A673 (cell line): ENCODE measurements around the gene CDT1. TPM values are rescaled to one million over a fixed set of nuclear protein-coding genes. Genes with fewer than 3 reads are reported as not detected.

Experiments
- BruUV-seq: library from RNA; stranded (reverse); fragments of 400-500 nt; replicated peaks from 2 replicates; lab custom pipeline; 2021; lab: Mats Ljungman, UMichigan
- CTCF ChIA-PET: fragments of 300-600 bp; sonication (Branson Sonifier 250); formaldehyde crosslinking; loops from one replicate; lab custom pipeline; 2022; ENCODE audit warnings: antibody characterized with exemption; lab: Charles Lee
- POLR2A ChIA-PET: fragments of 300-600 bp; sonication (Branson Sonifier 250); formaldehyde crosslinking; loops from one replicate; lab custom pipeline; 2022; ENCODE audit warnings: antibody characterized with exemption; ENCODE audit not compliant: low non-redundant PET; lab: Charles Lee
- DNase-seq: peaks from one replicate; pipeline ENCODE4 v3.0.0-alpha.2; 2015; ENCODE audit warnings: low spot score
- H3K27ac ChIP-seq: fragments of 200-600 bp; sonication (generic); 2 replicates; pipeline ENCODE4 v1.5.1; 2016; ENCODE audit warnings: mixed run types, low read depth, mild to moderate bottlenecking, mixed read lengths, antibody characterized with exemption, low read length; ENCODE audit not compliant: poor library complexity, severe bottlenecking
- H3K27me3 ChIP-seq: fragments of 200-600 bp; sonication (generic); replicated peaks from 2 replicates; pipeline ENCODE4 v1.6.1; 2017; ENCODE audit warnings: mixed run types, low read depth, mild to moderate bottlenecking, mixed read lengths, antibody characterized with exemption, low read length; ENCODE audit not compliant: insufficient read depth, poor library complexity
- H3K36me3 ChIP-seq: fragments of 200-600 bp; sonication (generic); 2 replicates; pipeline ENCODE4 v1.6.1; 2016; ENCODE audit warnings: mixed run types, mild to moderate bottlenecking, mixed read lengths, antibody characterized with exemption, low read length; ENCODE audit not compliant: insufficient read depth, poor library complexity, severe bottlenecking
- H3K4me1 ChIP-seq: fragments of 200-600 bp; sonication (generic); 2 replicates; pipeline ENCODE4 v1.6.1; 2017; ENCODE audit warnings: mixed run types, mild to moderate bottlenecking, mixed read lengths, antibody characterized with exemption, low read length; ENCODE audit not compliant: insufficient read depth, poor library complexity, severe bottlenecking
- H3K4me3 ChIP-seq: fragments of 200-600 bp; sonication (generic); 2 replicates; pipeline ENCODE4 v1.5.1; 2016; ENCODE audit warnings: low read depth, mixed run types, mild to moderate bottlenecking, mixed read lengths, low read length; ENCODE audit not compliant: poor library complexity, severe bottlenecking
- H3K9me3 ChIP-seq: fragments of 200-600 bp; sonication (generic); 2 replicates; pipeline ENCODE4 v1.6.1; 2016; ENCODE audit warnings: mixed run types, low read depth, mild to moderate bottlenecking, mixed read lengths, antibody characterized with exemption, low read length; ENCODE audit not compliant: poor library complexity, severe bottlenecking
- EZH2 ChIP-seq: fragments of 200-600 bp; sonication (generic); IDR thresholded peaks from 2 replicates; pipeline ENCODE4 v1.6.1; 2017; ENCODE audit warnings: borderline replicate concordance, low read depth, mild to moderate bottlenecking, mixed read lengths, antibody characterized with exemption, low read length; ENCODE audit not compliant: poor library complexity, severe bottlenecking
- intact Hi-C: fragments of 100-400 bp; cut with micrococcal nuclease; formaldehyde crosslinking; loops from one replicate; pipeline ENCODE4 v1.10.0; 2022; ENCODE audit not compliant: unreplicated experiment
- total RNA-seq: library from RNA; stranded (reverse); gene quantifications from 2 replicates; pipeline ENCODE4 v1.2.3, GENCODE V29; 2021
- TF ChIP-seq, protein P1 (sequence below): fragments of 300-800, 200-600 bp; sonication (generic); conservative IDR thresholded peaks from 2 replicates; pipeline ENCODE4 v1.5.1; 2017; ENCODE audit warnings: low read depth, mild to moderate bottlenecking, antibody characterized with exemption, low read length, moderate library complexity, mixed read lengths

The CDT1 gene
- total RNA-seq, 1 experiment from 2014 or later = 103 TPM

DNA sequence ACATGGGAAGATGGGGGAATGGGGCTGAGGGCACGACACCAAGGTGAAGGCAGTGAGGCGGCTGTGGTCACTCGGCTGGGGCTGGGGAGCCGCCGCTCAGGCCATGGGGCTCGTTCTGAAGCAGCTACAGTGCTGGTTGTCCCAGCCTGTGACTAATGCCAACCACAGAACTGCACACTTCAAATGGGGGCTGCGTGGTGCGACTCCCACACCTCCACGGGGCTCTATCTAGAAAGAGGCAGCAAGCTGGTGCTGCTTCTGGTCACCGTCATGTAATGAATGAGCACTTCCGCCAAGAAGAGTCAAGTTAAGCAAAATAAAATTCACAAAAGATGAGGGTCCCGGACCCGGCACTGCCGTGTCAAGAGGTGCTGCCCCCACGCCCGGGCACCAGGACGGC, 33.2 kb downstream of the CDT1 start:
- TF ChIP-seq EZH2 = no peak
- TF ChIP-seq, protein P1, sequence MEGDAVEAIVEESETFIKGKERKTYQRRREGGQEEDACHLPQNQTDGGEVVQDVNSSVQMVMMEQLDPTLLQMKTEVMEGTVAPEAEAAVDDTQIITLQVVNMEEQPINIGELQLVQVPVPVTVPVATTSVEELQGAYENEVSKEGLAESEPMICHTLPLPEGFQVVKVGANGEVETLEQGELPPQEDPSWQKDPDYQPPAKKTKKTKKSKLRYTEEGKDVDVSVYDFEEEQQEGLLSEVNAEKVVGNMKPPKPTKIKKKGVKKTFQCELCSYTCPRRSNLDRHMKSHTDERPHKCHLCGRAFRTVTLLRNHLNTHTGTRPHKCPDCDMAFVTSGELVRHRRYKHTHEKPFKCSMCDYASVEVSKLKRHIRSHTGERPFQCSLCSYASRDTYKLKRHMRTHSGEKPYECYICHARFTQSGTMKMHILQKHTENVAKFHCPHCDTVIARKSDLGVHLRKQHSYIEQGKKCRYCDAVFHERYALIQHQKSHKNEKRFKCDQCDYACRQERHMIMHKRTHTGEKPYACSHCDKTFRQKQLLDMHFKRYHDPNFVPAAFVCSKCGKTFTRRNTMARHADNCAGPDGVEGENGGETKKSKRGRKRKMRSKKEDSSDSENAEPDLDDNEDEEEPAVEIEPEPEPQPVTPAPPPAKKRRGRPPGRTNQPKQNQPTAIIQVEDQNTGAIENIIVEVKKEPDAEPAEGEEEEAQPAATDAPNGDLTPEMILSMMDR = no peak
- no peak overlapping the region for H3K27ac ChIP-seq
- intact Hi-C loops = no loop called here
- H3K36me3 ChIP-seq = peaks cover 3% of the 10 kb centered on the region
- H3K4me1 ChIP-seq = no peaks in the 10 kb centered on the region
- ChIA-PET POLR2A (no interaction called here), CTCF (interaction anchor here (0.5 kb wide), 1 partner anchor 34 kb away, joined by 4 read pairs; no protein-coding TSS in a partner anchor)
- BruUV-seq = no TSS peak
- no peak overlapping the region for H3K4me3 ChIP-seq
- H3K9me3 ChIP-seq = no peaks in the 10 kb centered on the region
- H3K27me3 ChIP-seq = no peaks in the 10 kb centered on the region
- no peak for DNase-seq

DNA sequence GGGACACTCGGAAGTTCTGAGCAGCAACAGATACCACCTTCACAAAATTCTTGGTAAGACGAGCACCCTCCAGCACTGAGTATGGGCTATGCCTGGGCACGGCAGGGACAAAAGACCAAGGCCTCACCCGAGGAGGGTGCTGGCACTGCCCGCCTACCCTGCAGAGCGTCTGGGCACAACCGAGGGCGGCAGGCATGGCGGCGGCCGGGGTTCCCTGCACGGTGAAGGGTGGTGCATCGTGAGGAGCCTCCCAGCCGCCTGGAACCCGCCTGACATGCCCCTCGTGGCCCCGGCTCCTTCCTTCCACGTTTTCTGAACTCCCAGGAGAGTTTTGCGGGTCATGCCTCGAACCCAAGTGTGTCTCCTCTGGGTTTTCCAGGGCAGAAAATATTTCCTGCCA, 34.2 kb downstream of the CDT1 start:
- Histone ChIP-seq H3K27ac (no peak overlapping the region), H3K36me3 (peaks cover 3% of the 10 kb centered on the region), H3K27me3 (no peaks in the 10 kb centered on the region), H3K4me1 (no peaks in the 10 kb centered on the region), H3K4me3 (no peak overlapping the region), H3K9me3 (no peaks in the 10 kb centered on the region)
- no peak for DNase-seq
- TF ChIP-seq EZH2 = no peak
- TF ChIP-seq, protein P1 = no peak
- ChIA-PET CTCF (no interaction called here), POLR2A (no interaction called here)
- BruUV-seq = no TSS peak
- intact Hi-C loops = no loop called here

DNA sequence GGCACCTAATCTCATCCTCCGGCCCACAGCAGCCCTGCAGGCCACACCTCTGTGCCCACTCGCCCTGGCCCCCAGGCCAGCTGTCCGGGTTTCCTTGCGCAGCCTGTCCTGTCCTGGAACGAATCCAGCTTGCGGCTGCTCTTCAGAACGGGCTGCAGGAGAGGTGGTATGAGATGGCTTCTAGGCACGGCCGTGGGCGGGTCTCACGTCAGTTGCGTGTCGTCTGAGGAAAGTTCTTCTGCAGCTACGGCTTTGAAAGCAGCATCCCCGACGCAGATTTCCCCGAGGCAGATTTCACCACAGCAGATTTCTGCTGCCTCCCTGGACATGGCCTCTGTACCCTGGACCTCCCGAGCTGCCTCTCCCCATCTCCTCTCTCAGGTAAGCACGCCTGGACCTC, 35.0 kb downstream of the CDT1 start:
- ChIA-PET POLR2A (no interaction called here), CTCF (no interaction called here)
- H3K4me1 ChIP-seq = no peaks in the 10 kb centered on the region
- no peaks in the 10 kb centered on the region for H3K27me3 ChIP-seq
- intact Hi-C loops = no loop called here
- H3K36me3 ChIP-seq = peaks cover 3% of the 10 kb centered on the region
- H3K9me3 ChIP-seq = no peaks in the 10 kb centered on the region
- no TSS peak for BruUV-seq
- no peak for DNase-seq
- no peak overlapping the region for H3K4me3 ChIP-seq
- no peak for TF ChIP-seq EZH2
- TF ChIP-seq, protein P1 = no peak
- no peak overlapping the region for H3K27ac ChIP-seq
